Progenitor cell of endocrine pancreas (in vitro differentiated cells): ENCODE data around the gene DGLUCY. TPM values are rescaled to one million over a fixed set of nuclear protein-coding genes. Genes with fewer than 3 reads are reported as not detected.
"Not testable (repeated sequence)": the region's sequence is repeated elsewhere in the genome, so short reads cannot be mapped to it uniquely, and the experiment has no call there.

ENCODE experiments used
- DNase-seq: peaks from one replicate; pipeline ENCODE4 v3.0.0; 2021; ENCODE audit warnings: low spot score; ENCODE audit not compliant: unreplicated experiment
- H3K27ac Mint-ChIP-seq: 2 replicates; pipeline ENCODE4 v1.8.0; 2021; ENCODE audit warnings: mild to moderate bottlenecking, moderate library complexity, mixed read lengths
- H3K27me3 Mint-ChIP-seq: 2 replicates; pipeline ENCODE4 v1.8.0; 2021; ENCODE audit warnings: mixed read lengths
- H3K36me3 Mint-ChIP-seq: 2 replicates; pipeline ENCODE4 v1.8.0; 2022; ENCODE audit warnings: mixed read lengths; ENCODE audit not compliant: insufficient read depth
- H3K4me1 Mint-ChIP-seq: 2 replicates; pipeline ENCODE4 v1.8.0; 2021; ENCODE audit warnings: low read depth, mixed read lengths
- H3K4me3 Mint-ChIP-seq: 2 replicates; pipeline ENCODE4 v1.8.0; 2021; ENCODE audit warnings: low read depth, mild to moderate bottlenecking, moderate library complexity, mixed read lengths
- H3K9me3 Mint-ChIP-seq: 2 replicates; pipeline ENCODE4 v1.8.0; 2021; ENCODE audit warnings: low read depth, mixed read lengths
- CTCF ChIP-seq: fragments of 200-600 bp; sonication (generic); IDR thresholded peaks from one replicate; pipeline ENCODE4 v1.5.0; 2021; ENCODE audit warnings: antibody characterized with exemption, mild to moderate bottlenecking; ENCODE audit not compliant: unreplicated experiment
- total RNA-seq: library from RNA; stranded (reverse); gene quantifications from 2 replicates; pipeline ENCODE4 v1.2.1, GENCODE V29; 2021

Gene DGLUCY
- total RNA-seq, 1 donor from 2014 or later, result 83.3 TPM

- H3K36me3 Mint-ChIP-seq, result peaks cover 23% of the 10 kb centered on the region
Observed at GRCh38 chr14:91221270-91221669, 107.4 kb downstream of the DGLUCY start.

GRCh38 chr14:91223028-91223783 lies 109.3 kb downstream of the DGLUCY start:
- Mint-ChIP-seq H3K4me3 (no peak overlapping the region), H3K36me3 (peaks cover 19% of the 10 kb centered on the region), H3K27me3 (no peaks in the 10 kb centered on the region), H3K4me1 (no peaks in the 10 kb centered on the region), H3K27ac (no peak overlapping the region), H3K9me3 (no peaks in the 10 kb centered on the region)
- TF ChIP-seq CTCF, result no peak
- DNase-seq, result no peak

More at GRCh38 chr14:91221270-91221669, 107.4 kb downstream of the DGLUCY start:
- DNase-seq, result no peak
- H3K9me3 Mint-ChIP-seq, result no peaks in the 10 kb centered on the region
- H3K27me3 Mint-ChIP-seq, result no peaks in the 10 kb centered on the region
- no peaks in the 10 kb centered on the region for H3K4me1 Mint-ChIP-seq
- no peak overlapping the region for H3K4me3 Mint-ChIP-seq
- H3K27ac Mint-ChIP-seq, result peak overlapping the region; percentile 1
- no peak for TF ChIP-seq CTCF

- H3K4me1 Mint-ChIP-seq, result no peaks in the 10 kb centered on the region
- no peak overlapping the region for H3K4me3 Mint-ChIP-seq
- no peaks in the 10 kb centered on the region for H3K9me3 Mint-ChIP-seq
- no peak overlapping the region for H3K27ac Mint-ChIP-seq
- TF ChIP-seq CTCF, result no peak
- H3K36me3 Mint-ChIP-seq, result peaks cover 27% of the 10 kb centered on the region
- no peaks in the 10 kb centered on the region for H3K27me3 Mint-ChIP-seq
- DNase-seq, result no peak
Observed at GRCh38 chr14:91225025-91225424, 111.2 kb downstream of the DGLUCY start.

GRCh38 chr14:91226360-91226759 lies 112.5 kb downstream of the DGLUCY start:
- not testable (repeated sequence) for H3K4me1 Mint-ChIP-seq, H3K9me3 Mint-ChIP-seq, H3K27ac Mint-ChIP-seq, DNase-seq, H3K4me3 Mint-ChIP-seq, H3K27me3 Mint-ChIP-seq
- peaks cover 29% of the 10 kb centered on the region for H3K36me3 Mint-ChIP-seq

GRCh38 chr14:91227183-91227628 lies 113.3 kb downstream of the DGLUCY start:
- H3K27ac Mint-ChIP-seq, result no peak overlapping the region
- no peaks in the 10 kb centered on the region for H3K4me1 Mint-ChIP-seq
- no peak overlapping the region for H3K4me3 Mint-ChIP-seq
- peaks cover 25% of the 10 kb centered on the region for H3K36me3 Mint-ChIP-seq
- H3K27me3 Mint-ChIP-seq, result no peaks in the 10 kb centered on the region
- TF ChIP-seq CTCF, result no peak
- no peak for DNase-seq
- peaks cover 3% of the 10 kb centered on the region for H3K9me3 Mint-ChIP-seq
